ENCODE measurements around the gene KLHL30. TPM values are rescaled to one million over a fixed set of nuclear protein-coding genes. Genes with fewer than 3 reads are reported as not detected.
A peak's percentile ranks its signal among the peaks of the same experiment; 100 is the strongest.

Gene KLHL30
- total RNA-seq, 1 donor from 2014 or later = 0.71 TPM

DNA sequence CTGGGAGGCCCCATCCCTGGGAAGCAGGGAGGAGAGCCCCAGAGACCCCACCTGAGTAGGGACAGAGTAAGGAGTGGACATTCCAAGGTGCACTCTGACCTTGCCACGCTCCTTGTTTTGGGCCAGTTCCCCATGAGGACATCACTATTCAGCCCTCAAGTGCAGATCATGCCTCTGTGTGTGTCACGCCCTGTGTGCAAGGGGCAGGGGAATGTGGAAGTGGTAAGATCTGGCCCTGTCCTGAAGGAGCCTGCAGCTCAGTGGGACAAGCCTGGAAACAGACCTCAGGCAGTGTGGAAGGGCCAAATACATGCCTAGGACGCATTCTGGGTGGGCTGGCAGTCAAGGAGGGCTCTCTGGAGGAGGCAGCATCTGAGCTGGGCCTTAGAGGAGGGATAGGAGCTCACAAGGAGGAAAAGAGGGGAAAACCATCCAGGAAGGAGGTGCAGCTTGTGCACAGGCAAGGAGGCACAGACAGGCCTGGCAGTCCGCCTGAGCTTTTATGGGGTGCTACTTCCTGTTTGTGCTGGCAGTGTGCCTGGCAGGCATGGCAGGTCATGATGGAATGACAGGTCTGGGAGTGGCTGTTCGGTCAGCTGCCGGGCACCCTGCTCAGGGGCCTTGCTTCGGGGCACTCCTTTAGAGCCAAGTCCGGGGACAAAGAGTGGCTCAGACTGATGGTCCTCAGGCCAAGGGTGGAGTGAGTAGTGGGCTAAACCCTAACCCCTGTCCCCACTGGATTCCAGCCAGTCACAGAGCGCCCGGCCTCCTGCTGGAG lies 3.3 kb downstream of the KLHL30 start:
- Histone ChIP-seq H3K27ac (no peak overlapping the region), H3K4me3 (no peak overlapping the region), H3K36me3 (no peaks in the 10 kb centered on the region), H3K4me1 (peaks cover 19% of the 10 kb centered on the region), H3K27me3 (ENCODE audit: low read depth) (no peaks in the 10 kb centered on the region), H3K9me3 (no peaks in the 10 kb centered on the region)
- ATAC-seq = peak; percentile 39 to 52
- TF ChIP-seq, protein P1, sequence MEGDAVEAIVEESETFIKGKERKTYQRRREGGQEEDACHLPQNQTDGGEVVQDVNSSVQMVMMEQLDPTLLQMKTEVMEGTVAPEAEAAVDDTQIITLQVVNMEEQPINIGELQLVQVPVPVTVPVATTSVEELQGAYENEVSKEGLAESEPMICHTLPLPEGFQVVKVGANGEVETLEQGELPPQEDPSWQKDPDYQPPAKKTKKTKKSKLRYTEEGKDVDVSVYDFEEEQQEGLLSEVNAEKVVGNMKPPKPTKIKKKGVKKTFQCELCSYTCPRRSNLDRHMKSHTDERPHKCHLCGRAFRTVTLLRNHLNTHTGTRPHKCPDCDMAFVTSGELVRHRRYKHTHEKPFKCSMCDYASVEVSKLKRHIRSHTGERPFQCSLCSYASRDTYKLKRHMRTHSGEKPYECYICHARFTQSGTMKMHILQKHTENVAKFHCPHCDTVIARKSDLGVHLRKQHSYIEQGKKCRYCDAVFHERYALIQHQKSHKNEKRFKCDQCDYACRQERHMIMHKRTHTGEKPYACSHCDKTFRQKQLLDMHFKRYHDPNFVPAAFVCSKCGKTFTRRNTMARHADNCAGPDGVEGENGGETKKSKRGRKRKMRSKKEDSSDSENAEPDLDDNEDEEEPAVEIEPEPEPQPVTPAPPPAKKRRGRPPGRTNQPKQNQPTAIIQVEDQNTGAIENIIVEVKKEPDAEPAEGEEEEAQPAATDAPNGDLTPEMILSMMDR (IDR thresholded peaks at IDR 0.05) = no peak
- intact Hi-C loops (cut with DNase I) = no loop called here
- DNase-seq = peak; percentile 75

DNA sequence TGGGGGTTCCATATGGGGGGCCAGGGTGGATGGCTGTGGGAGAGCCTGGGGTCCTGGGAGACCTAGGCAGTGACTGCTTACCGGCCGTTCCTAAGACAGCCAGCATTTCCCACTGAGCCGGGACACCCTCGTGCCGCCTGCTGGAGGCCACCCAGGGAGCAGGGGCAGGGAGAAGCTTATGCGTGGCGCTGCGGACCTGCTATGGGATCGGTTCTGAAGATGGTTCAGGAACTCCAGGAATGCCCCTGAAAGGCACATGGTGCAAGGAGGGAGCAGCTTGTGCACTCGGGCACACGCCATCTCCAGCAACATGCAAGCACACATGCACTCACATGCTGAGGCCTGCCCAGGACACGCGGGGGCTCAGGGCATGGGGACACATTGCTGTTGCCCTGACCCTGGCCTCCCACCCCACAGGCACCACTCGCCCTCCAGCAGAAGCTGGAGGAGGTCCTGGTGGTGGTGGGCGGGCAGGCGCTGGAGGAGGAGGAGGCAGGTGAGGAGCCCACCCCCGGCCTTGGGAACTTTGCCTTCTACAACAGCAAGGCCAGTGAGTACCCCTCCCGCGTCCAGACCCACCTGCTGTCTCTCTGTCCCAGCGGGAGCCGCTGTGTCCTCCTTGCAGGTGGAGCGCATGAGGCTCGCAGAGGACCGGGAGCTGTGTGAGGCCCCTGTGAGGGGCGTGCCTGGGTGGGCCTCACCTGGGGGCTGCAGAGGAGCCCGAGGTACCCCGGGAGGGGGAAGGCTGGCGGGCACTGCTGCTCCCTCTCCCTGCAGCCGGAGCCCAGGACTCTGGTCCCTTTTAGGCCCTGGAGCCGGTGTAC lies 4.1 kb downstream of the KLHL30 start:
- intact Hi-C loops (cut with DNase I) = no loop called here
- DNase-seq (no peak), ATAC-seq (no peak)
- H3K36me3 ChIP-seq = no peaks in the 10 kb centered on the region
- TF ChIP-seq, protein P1 (IDR thresholded peaks at IDR 0.05) = no peak
- H3K4me1 ChIP-seq = peaks cover 19% of the 10 kb centered on the region
- H3K27ac ChIP-seq = no peak overlapping the region
- no peaks in the 10 kb centered on the region for H3K27me3 ChIP-seq (ENCODE audit: low read depth)
- no peaks in the 10 kb centered on the region for H3K9me3 ChIP-seq
- no peak overlapping the region for H3K4me3 ChIP-seq

DNA sequence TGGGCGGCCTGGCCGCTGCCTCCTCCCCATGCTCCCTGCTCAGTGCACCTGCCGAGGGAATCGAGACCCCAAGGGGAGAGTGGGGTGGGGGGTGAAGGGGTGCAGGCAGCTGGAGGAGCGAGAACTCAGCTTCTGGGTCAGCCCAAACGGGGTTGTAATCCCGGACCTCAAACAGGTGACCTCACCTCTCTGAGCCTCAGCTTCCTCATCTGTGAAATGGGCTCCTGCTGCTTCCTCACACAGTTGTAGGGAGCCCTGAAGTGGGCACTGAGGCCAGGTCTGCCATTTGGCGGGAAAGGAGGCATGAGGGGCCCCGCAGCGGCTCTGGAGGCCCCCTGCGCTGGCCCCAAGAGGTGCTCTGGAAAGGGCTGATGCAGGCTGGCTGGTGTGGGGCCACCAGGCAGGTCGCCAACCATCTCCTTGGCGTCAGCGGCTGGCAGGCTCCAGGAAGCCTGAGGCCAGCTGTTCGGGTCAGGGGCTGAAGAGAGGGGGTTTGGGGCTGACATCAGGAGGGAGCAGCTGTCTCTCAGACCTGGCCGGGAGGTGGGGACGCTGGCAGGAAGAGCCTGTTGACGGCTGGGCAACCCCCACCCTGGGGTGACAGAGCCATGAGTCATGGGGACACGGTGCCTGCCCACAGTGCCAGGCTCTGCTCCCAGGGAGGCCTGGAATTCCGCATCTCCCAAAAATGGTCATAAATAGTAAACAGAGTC lies 4.9 kb downstream of the KLHL30 start:
- TF ChIP-seq, protein P1 (IDR thresholded peaks at IDR 0.05) = no peak
- ATAC-seq (no peak), DNase-seq (no peak)
- H3K27ac ChIP-seq = no peak overlapping the region
- no peak overlapping the region for H3K4me3 ChIP-seq
- H3K9me3 ChIP-seq = no peaks in the 10 kb centered on the region
- intact Hi-C loops (cut with DNase I) = no loop called here
- H3K36me3 ChIP-seq = no peaks in the 10 kb centered on the region
- H3K4me1 ChIP-seq = peaks cover 15% of the 10 kb centered on the region
- no peaks in the 10 kb centered on the region for H3K27me3 ChIP-seq (ENCODE audit: low read depth)

DNA sequence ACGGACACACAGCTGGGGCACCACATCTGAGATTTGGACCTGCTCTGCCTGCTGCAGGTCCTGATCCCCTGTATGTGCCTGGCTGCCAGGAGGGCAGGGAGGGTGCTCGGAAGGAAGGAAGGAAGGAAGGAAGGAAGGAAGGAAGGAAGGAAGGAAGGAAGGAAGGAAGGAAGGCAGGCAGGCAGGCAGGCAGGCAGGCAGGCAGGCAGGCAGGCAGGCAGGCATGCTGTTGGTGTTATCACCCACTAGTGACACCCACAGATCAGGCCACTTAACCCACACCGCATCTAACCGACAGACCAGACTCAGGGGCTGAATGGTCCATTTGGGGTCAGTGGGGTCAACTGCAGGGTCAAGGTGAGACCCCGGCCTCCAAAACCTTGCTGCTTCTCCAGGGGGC lies 5.8 kb downstream of the KLHL30 start:
- peaks cover 13% of the 10 kb centered on the region for H3K4me1 ChIP-seq
- intact Hi-C loops (cut with DNase I) = no loop called here
- H3K4me3 ChIP-seq = no peak overlapping the region
- no peaks in the 10 kb centered on the region for H3K27me3 ChIP-seq (ENCODE audit: low read depth)
- no peaks in the 10 kb centered on the region for H3K36me3 ChIP-seq
- DNase-seq (no peak), ATAC-seq (no peak)
- TF ChIP-seq, protein P1 (IDR thresholded peaks at IDR 0.05) = no peak
- H3K27ac ChIP-seq = no peak overlapping the region
- H3K9me3 ChIP-seq = no peaks in the 10 kb centered on the region

DNA sequence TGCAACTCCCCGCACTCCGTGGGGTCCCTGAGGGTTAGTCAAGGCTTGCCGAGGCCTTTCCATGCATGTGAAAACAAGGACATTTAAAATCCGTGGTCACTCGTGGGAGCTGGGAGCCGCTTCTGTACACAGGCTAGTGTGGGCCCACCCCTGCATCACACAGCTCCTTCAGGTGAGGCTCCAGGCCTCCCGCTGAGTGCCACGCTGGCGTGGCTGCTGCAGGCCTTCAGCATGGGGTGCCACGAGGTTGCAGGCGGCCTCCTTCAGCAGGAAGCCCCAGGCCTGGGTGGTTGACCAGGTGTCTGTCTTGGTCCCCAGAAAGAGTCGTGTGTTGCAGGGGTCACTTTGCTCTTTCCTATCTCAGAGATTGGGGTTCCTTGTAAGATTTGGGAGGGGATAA lies 6.6 kb downstream of the KLHL30 start:
- H3K36me3 ChIP-seq = no peaks in the 10 kb centered on the region
- TF ChIP-seq, protein P1 (IDR thresholded peaks at IDR 0.05) = no peak
- DNase-seq (no peak), ATAC-seq (no peak)
- H3K27me3 ChIP-seq (ENCODE audit: low read depth) = no peaks in the 10 kb centered on the region
- no peak overlapping the region for H3K4me3 ChIP-seq
- H3K9me3 ChIP-seq = no peaks in the 10 kb centered on the region
- intact Hi-C loops (cut with DNase I) = no loop called here
- H3K27ac ChIP-seq = no peak overlapping the region
- H3K4me1 ChIP-seq = peaks cover 13% of the 10 kb centered on the region
